ENCODE measurements around the gene TMEM86A.

The TMEM86A gene

GRCh38 chr11:18704698-18705097 is 6.1 kb downstream of the TMEM86A start:
- Histone ChIP-seq H3K4me3 (ENCODE audit: insufficient read depth, low read length, poor library complexity, severe bottlenecking) (no peak overlapping the region), H3K36me3 (ENCODE audit: low read length) (no peaks in the 10 kb centered on the region), H3K9ac (ENCODE audit: low read length) (no peak overlapping the region), H3K27me3 (ENCODE audit: low read length) (no peaks in the 10 kb centered on the region), H3K27ac (ENCODE audit: low read depth, low read length) (no peak overlapping the region), H3K79me2 (ENCODE audit: insufficient read depth, low read length) (no peaks in the 10 kb centered on the region), H3K4me2 (ENCODE audit: low read depth, low read length, poor library complexity, severe bottlenecking) (no peak overlapping the region), H3K9me2 (replicated peaks; ENCODE audit: insufficient read depth, low read length) (no peaks in the 10 kb centered on the region), H3F3A (ENCODE audit: insufficient read depth) (no peaks in the 10 kb centered on the region), H2AFZ (ENCODE audit: low read depth, low read length, severe bottlenecking) (no peak overlapping the region), H4K20me1 (ENCODE audit: low read depth, low read length) (no peaks in the 10 kb centered on the region), H3K9me3 (ENCODE audit: insufficient read depth, low read length) (no peaks in the 10 kb centered on the region)
- TF ChIP-seq CTCF (IDR thresholded peaks at IDR 0.05; ENCODE audit: insufficient read depth, low read length, poor library complexity, severe bottlenecking) (no peak), EZH2phosphoT487 (conservative IDR thresholded peaks at IDR 0.05; ENCODE audit: low read length) (no peak)

GRCh38 chr11:18705651-18706281 is 7.2 kb downstream of the TMEM86A start:
- H3K36me3 ChIP-seq (ENCODE audit: low read length), result no peaks in the 10 kb centered on the region
- H3K79me2 ChIP-seq (ENCODE audit: insufficient read depth, low read length), result no peaks in the 10 kb centered on the region
- no peak overlapping the region for H3K27ac ChIP-seq (ENCODE audit: low read depth, low read length)
- TF ChIP-seq EZH2phosphoT487 (conservative IDR thresholded peaks at IDR 0.05; ENCODE audit: low read length), result no peak
- TF ChIP-seq CTCF (IDR thresholded peaks at IDR 0.05; ENCODE audit: insufficient read depth, low read length, poor library complexity, severe bottlenecking), result no peak
- H4K20me1 ChIP-seq (ENCODE audit: low read depth, low read length), result no peaks in the 10 kb centered on the region
- no peaks in the 10 kb centered on the region for H3F3A ChIP-seq (ENCODE audit: insufficient read depth)
- no peak overlapping the region for H3K4me3 ChIP-seq (ENCODE audit: insufficient read depth, low read length, poor library complexity, severe bottlenecking)
- H3K9me2 ChIP-seq (replicated peaks; ENCODE audit: insufficient read depth, low read length), result no peaks in the 10 kb centered on the region
- no peak overlapping the region for H3K9ac ChIP-seq (ENCODE audit: low read length)
- H3K27me3 ChIP-seq (ENCODE audit: low read length), result no peaks in the 10 kb centered on the region
- no peak overlapping the region for H3K4me2 ChIP-seq (ENCODE audit: low read depth, low read length, poor library complexity, severe bottlenecking)
- H2AFZ ChIP-seq (ENCODE audit: low read depth, low read length, severe bottlenecking), result no peak overlapping the region
- H3K9me3 ChIP-seq (ENCODE audit: insufficient read depth, low read length), result no peaks in the 10 kb centered on the region

DNA sequence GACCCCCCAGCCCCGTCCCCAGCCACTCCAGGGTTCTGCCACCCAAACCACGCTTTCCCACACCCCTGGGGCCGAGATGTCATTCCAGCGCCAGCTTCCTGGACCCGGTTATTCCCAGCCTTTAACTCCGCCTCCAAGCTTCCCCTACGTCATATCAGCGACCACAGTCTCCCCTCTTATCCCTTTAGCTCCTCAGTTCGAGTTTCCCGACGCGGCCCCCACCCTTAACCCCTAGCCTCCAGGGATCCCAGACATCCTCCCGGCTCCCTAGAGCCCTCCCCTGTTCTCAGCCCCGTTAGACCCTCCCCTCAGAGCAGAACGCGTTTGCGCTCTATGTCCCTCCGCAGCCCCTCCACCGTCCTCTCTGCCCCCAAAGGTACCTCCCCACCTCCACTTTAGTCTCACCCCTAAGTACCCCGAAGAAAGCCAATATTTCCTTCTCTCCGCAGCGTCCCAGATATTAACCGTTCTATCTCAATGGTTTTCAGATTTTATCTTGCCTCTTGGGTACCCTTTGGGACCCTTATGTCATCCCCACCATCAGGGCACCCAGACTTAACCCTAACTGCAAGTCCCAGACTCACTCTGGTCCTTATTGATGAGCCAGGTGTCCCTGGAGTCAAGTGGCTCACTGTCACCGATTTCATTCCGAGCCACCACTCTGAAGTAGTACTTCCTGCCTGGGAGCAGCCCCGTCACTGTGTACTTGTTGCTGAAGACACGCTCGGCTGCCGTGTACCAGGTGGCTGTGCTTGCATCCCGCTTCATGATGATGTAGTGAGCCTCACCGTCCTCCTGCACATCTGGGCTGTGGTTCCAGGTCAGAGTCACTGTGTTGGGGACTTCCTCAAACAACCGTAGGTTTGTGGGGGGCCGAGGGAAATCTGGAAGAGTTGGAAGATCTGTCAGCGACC is 8.0 kb downstream of the TMEM86A start:
- no peak overlapping the region for H2AFZ ChIP-seq (ENCODE audit: low read depth, low read length, severe bottlenecking)
- no peaks in the 10 kb centered on the region for H3K9me3 ChIP-seq (ENCODE audit: insufficient read depth, low read length)
- no peak overlapping the region for H3K4me2 ChIP-seq (ENCODE audit: low read depth, low read length, poor library complexity, severe bottlenecking)
- no peak overlapping the region for H3K4me3 ChIP-seq (ENCODE audit: insufficient read depth, low read length, poor library complexity, severe bottlenecking)
- no peak for TF ChIP-seq CTCF (IDR thresholded peaks at IDR 0.05; ENCODE audit: insufficient read depth, low read length, poor library complexity, severe bottlenecking)
- no peak for TF ChIP-seq EZH2phosphoT487 (conservative IDR thresholded peaks at IDR 0.05; ENCODE audit: low read length)
- H3K27ac ChIP-seq (ENCODE audit: low read depth, low read length), result no peak overlapping the region
- H3K36me3 ChIP-seq (ENCODE audit: low read length), result no peaks in the 10 kb centered on the region
- no peaks in the 10 kb centered on the region for H3K79me2 ChIP-seq (ENCODE audit: insufficient read depth, low read length)
- no peaks in the 10 kb centered on the region for H3K27me3 ChIP-seq (ENCODE audit: low read length)
- H4K20me1 ChIP-seq (ENCODE audit: low read depth, low read length), result no peaks in the 10 kb centered on the region
- H3K9ac ChIP-seq (ENCODE audit: low read length), result no peak overlapping the region
- H3F3A ChIP-seq (ENCODE audit: insufficient read depth), result no peaks in the 10 kb centered on the region
- no peaks in the 10 kb centered on the region for H3K9me2 ChIP-seq (replicated peaks; ENCODE audit: insufficient read depth, low read length)
